ENCODE results near the gene LRRC74A. TPM values are rescaled to one million over a fixed set of nuclear protein-coding genes. Genes with fewer than 3 reads are reported as not detected.

LRRC74A gene
- total RNA-seq, 6 experiments from 2014 or later = not detected

DNA sequence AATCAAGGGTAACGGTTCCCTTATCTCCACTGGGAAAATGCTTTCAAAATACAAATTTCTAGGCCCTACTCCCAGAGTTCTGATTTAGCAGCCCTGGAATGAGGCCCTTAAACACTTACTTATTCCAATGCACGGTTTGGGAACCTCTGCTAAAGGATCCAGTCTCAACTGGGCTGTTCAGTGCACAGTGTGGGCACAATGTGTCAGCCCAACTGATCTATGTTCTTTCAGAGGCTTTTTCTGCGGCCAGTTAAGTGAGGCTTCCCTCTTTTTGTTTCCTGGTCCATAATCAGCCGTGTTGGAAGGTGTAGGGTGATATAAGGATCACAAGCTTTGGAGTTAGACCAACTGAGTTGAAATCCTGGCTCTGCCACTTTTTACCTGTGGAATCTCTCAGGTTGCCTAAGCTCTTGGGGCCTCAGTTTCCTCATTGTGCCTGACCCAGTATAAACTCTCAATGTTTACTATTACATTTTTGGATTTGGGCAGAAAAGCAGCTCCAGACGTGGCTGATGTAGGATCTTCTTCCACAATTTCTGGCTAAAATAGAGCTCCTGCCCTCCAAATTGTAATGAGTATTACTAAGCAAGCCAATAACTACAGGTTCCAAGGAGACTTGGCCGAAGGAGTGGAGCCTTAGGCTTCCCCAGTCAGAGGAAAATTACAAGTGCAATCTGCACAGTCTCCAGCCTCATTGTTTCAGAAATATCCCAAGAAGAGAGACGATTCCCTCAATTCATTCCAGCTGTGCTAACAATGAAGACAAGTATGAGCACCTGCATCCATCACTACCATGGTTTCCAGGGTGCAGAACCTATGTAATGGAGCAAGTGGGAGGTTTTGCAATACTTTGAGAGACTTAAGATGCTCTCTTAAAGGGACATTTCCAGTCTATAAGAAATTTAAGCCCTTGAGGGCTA is 11.2 kb upstream of the LRRC74A start:
- ATAC-seq = no peak

GRCh38 chr14:76820700-76821099 is 5.5 kb upstream of the LRRC74A start:
- 84% methylated on average over 2 of the region's 2 CpGs for WGBS (ENCODE audit: insufficient coverage, low coverage, low lambda C conversion rate, missing lambda C conversion rate)
- Histone ChIP-seq H3K27me3 (no peaks in the 10 kb centered on the region), H3K36me3 (no peaks in the 10 kb centered on the region), H3K27ac (no peak overlapping the region), H3K4me1 (no peaks in the 10 kb centered on the region), H3K4me3 (no peak overlapping the region), H3K9me3 (no peaks in the 10 kb centered on the region)
- no peak for ATAC-seq
- DNase-seq = no peak
- TF ChIP-seq, protein P1, sequence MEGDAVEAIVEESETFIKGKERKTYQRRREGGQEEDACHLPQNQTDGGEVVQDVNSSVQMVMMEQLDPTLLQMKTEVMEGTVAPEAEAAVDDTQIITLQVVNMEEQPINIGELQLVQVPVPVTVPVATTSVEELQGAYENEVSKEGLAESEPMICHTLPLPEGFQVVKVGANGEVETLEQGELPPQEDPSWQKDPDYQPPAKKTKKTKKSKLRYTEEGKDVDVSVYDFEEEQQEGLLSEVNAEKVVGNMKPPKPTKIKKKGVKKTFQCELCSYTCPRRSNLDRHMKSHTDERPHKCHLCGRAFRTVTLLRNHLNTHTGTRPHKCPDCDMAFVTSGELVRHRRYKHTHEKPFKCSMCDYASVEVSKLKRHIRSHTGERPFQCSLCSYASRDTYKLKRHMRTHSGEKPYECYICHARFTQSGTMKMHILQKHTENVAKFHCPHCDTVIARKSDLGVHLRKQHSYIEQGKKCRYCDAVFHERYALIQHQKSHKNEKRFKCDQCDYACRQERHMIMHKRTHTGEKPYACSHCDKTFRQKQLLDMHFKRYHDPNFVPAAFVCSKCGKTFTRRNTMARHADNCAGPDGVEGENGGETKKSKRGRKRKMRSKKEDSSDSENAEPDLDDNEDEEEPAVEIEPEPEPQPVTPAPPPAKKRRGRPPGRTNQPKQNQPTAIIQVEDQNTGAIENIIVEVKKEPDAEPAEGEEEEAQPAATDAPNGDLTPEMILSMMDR (IDR thresholded peaks at IDR 0.05) = no peak
- TF ChIP-seq POLR2A (IDR thresholded peaks at IDR 0.05) = no peak
- intact Hi-C loops (cut with DNase I) = no loop called here

More for the DNA sequence above, 11.2 kb upstream of the LRRC74A start:
- intact Hi-C loops (cut with DNase I) = no loop called here
- Histone ChIP-seq H3K4me1 (peaks cover 0 to 10% (median 4%) of the 10 kb centered on the region in 4 donors), H3K9me3 (no peaks in the 10 kb centered on the region), H3K36me3 (no peaks in the 10 kb centered on the region), H3K4me3 (no peak overlapping the region), H3K27ac (no peak overlapping the region), H3K27me3 (no peaks in the 10 kb centered on the region)
- 60% methylated on average over 4 of the region's 7 CpGs for WGBS (ENCODE audit: insufficient coverage, low coverage, low lambda C conversion rate, missing lambda C conversion rate)
- no peak for DNase-seq
- TF ChIP-seq, protein P1 (IDR thresholded peaks at IDR 0.05) = no peak
- no peak for TF ChIP-seq POLR2A (IDR thresholded peaks at IDR 0.05)

DNA sequence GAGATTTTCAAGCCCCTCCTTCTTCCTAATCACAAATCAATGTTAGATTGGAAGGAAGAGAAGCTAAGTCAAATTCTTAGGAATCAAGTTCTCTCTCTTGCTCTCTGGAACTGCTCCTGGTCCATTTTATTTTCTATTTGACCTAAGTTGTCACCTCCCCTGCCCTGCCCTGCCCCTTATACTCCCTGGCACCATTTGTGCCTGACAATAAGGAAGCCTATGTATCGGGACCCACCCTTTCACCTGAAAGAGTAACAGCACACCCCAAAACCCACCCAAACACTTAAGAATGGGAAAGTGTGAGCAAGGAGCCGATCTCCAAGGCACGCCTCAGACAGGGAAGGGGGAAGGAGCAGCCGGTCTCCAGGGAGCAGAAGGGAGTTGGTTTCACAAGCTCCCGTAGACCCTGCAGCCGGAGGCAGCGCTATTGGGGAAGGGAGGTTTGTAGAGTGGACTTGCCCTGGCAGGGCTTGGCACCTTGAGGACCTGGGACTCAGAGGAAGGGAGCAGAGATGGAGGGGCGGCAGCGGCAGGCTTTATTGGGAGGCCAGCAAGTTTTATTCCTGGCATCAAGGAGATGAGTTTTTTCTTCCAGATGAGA is 1.6 kb downstream of the LRRC74A start:
- no peaks in the 10 kb centered on the region for H3K36me3 ChIP-seq
- H3K9me3 ChIP-seq = no peaks in the 10 kb centered on the region
- 66% methylated on average over 9 of the region's 9 CpGs for WGBS (ENCODE audit: insufficient coverage, low coverage, low lambda C conversion rate, missing lambda C conversion rate)
- intact Hi-C loops (cut with DNase I) = no loop called here
- H3K4me1 ChIP-seq = peaks cover 0 to 22% (median 7%) of the 10 kb centered on the region in 4 donors
- ATAC-seq = no peak
- H3K27me3 ChIP-seq = no peaks in the 10 kb centered on the region
- TF ChIP-seq, protein P1 (IDR thresholded peaks at IDR 0.05) = no peak
- no peak for TF ChIP-seq POLR2A (IDR thresholded peaks at IDR 0.05)
- no peak overlapping the region for H3K4me3 ChIP-seq
- H3K27ac ChIP-seq = no peak overlapping the region
- no peak for DNase-seq

GRCh38 chr14:76828339-76829012 is 2.3 kb downstream of the LRRC74A start:
- 67% methylated on average over 7 of the region's 17 CpGs for WGBS (ENCODE audit: insufficient coverage, low coverage, low lambda C conversion rate, missing lambda C conversion rate)

More at GRCh38 chr14:76828339-76829012, 2.3 kb downstream of the LRRC74A start:
- no peak for DNase-seq
- Histone ChIP-seq H3K36me3 (no peaks in the 10 kb centered on the region), H3K27me3 (no peaks in the 10 kb centered on the region), H3K4me3 (no peak overlapping the region), H3K4me1 (peaks cover 0 to 29% (median 10%) of the 10 kb centered on the region in 4 donors), H3K9me3 (no peaks in the 10 kb centered on the region), H3K27ac (no peak overlapping the region)
- no peak for ATAC-seq
- no peak for TF ChIP-seq POLR2A (IDR thresholded peaks at IDR 0.05)
- TF ChIP-seq, protein P1 (IDR thresholded peaks at IDR 0.05) = no peak
- intact Hi-C loops (cut with DNase I) = no loop called here

Measured in right lobe of liver (tissue), 6 donors.